HepG2 (cell line): ENCODE measurements around the gene MYO18A. TPM values are rescaled to one million over a fixed set of nuclear protein-coding genes. Genes with fewer than 3 reads are reported as not detected.

Experiments
- KDM2A ChIP-seq: sonication (generic); formaldehyde crosslinking; IDR thresholded peaks from 2 replicates; pipeline ENCODE4 v1.4.0; 2020; ENCODE audit warnings: low read depth, missing genetic modification reagents, borderline replicate concordance
- TEAD3 ChIP-seq: optimal IDR thresholded peaks from 2 replicates; pipeline ENCODE3; 2016; ENCODE audit warnings: borderline replicate concordance
- XBP1 ChIP-seq: sonication (generic); formaldehyde crosslinking; IDR thresholded peaks from 2 replicates; pipeline ENCODE4 v1.5.0; 2020; ENCODE audit warnings: missing genetic modification reagents
- XRCC5 ChIP-seq: fragments of 200-400 bp; formaldehyde crosslinking; optimal IDR thresholded peaks from 2 replicates; pipeline ENCODE3; 2017; ENCODE audit warnings: mild to moderate bottlenecking, low read length
- ZNF557 ChIP-seq: sonication (generic); formaldehyde crosslinking; IDR thresholded peaks from 2 replicates; pipeline ENCODE4 v1.4.0; 2020; ENCODE audit warnings: missing genetic modification reagents
- polyA plus RNA-seq, 8 experiments: library from polyadenylated mRNA; depleted of rRNA in 3 of 8; stranded (reverse) in 7 of 8; unstranded in 1 of 8; fragments of >200 nt; fragmentation: Illumina TruSeq in 4 of 8; extraction: Trizol in 4 of 8; gene quantifications; 2 replicates each; pipeline versions ENCODE4 v1.2.1 to v1.2.3, GENCODE V29; 2011 to 2016; ENCODE audit warnings: low read depth in 4 of 8, missing spikeins in 1 of 8, mixed read lengths in 1 of 8; ENCODE audit not compliant: insufficient read depth in 1 of 8
- total RNA-seq, 5 experiments: library from RNA; depleted of rRNA; stranded (reverse); fragments of >200 nt; fragmentation: Illumina TruSeq; extraction: Trizol; gene quantifications; 2 replicates each; pipeline ENCODE4 v1.2.3, GENCODE V29; 2016; ENCODE audit warnings: low read depth in 1 of 5
- TF ChIP-seq, protein P1 (sequence below): sonication (generic); IDR thresholded peaks from 2 replicates; pipeline ENCODE4 v1.6.1; 2016; ENCODE audit warnings: low read depth, borderline replicate concordance
- TF ChIP-seq, protein P2 (sequence below): sonication (generic); formaldehyde crosslinking; IDR thresholded peaks from 2 replicates; pipeline ENCODE4 v1.4.0; 2020; ENCODE audit warnings: mild to moderate bottlenecking, low read depth, missing genetic modification reagents
- TF ChIP-seq, protein P3 (sequence below): IDR thresholded peaks from 2 replicates; pipeline ENCODE4 v1.6.1; 2016; ENCODE audit warnings: low read depth, borderline replicate concordance
- TF ChIP-seq, protein P4 (sequence below): sonication (generic); formaldehyde crosslinking; IDR thresholded peaks from 2 replicates; pipeline ENCODE4 v1.5.0; 2020; ENCODE audit warnings: mild to moderate bottlenecking, missing genetic modification reagents, moderate library complexity
- TF ChIP-seq, protein P5 (sequence below): sonication (generic); formaldehyde crosslinking; IDR thresholded peaks from 2 replicates; pipeline ENCODE4 v1.8.0; 2022; ENCODE audit warnings: missing genetic modification reagents, mild to moderate bottlenecking, moderate library complexity, borderline replicate concordance
- TF ChIP-seq, protein P6 (sequence below): sonication (generic); formaldehyde crosslinking; IDR thresholded peaks from 2 replicates; pipeline ENCODE4 v1.5.1; 2020; ENCODE audit warnings: mild to moderate bottlenecking, missing genetic modification reagents, moderate library complexity
- TF ChIP-seq, protein P7 (sequence below): IDR thresholded peaks from 2 replicates; pipeline ENCODE4 v1.6.1; 2012; ENCODE audit warnings: inconsistent platforms
- TF ChIP-seq, protein P8 (sequence below): sonication (generic); formaldehyde crosslinking; IDR thresholded peaks from 2 replicates; pipeline ENCODE4 v1.4.0; 2020; ENCODE audit warnings: missing genetic modification reagents, borderline replicate concordance

MYO18A gene
- total and polyA plus RNA-seq, 2 of the 13 experiments (the other 11 are each of a cell fraction or from before 2014, with no cell fraction given) = 16.8 to 24.8 TPM

DNA sequence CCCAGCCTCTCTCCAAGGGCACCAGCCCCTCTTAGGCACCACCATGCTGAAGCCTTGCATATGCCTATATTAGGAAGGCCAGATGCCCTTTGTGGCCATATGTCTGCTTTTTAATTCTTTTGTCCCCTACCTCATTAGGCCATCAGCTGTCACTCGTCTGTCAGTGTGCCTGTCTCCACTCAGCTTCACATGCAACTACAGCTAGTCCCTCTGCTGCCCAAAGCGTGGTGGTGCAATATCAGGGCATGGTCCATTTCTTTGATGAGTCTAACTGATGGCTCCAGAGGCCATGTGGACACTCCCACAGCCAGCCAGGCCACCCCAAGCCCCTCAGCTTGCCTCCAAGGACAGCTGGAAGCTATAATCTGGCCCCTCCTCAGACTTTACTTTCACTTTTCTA, 36.3 kb downstream of the MYO18A start (continued):
- TF ChIP-seq, protein P1, sequence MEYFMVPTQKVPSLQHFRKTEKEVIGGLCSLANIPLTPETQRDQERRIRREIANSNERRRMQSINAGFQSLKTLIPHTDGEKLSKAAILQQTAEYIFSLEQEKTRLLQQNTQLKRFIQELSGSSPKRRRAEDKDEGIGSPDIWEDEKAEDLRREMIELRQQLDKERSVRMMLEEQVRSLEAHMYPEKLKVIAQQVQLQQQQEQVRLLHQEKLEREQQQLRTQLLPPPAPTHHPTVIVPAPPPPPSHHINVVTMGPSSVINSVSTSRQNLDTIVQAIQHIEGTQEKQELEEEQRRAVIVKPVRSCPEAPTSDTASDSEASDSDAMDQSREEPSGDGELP = peak; percentile 49; the same call in 1 of the 2 replicates
- TF ChIP-seq, protein P2, sequence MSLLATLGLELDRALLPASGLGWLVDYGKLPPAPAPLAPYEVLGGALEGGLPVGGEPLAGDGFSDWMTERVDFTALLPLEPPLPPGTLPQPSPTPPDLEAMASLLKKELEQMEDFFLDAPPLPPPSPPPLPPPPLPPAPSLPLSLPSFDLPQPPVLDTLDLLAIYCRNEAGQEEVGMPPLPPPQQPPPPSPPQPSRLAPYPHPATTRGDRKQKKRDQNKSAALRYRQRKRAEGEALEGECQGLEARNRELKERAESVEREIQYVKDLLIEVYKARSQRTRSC = no peak
- TF ChIP-seq, protein P3, sequence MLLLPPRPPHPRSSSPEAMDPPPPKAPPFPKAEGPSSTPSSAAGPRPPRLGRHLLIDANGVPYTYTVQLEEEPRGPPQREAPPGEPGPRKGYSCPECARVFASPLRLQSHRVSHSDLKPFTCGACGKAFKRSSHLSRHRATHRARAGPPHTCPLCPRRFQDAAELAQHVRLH (CRISPR knock-in tag) = peak; percentile 25; the same call in 1 of the 2 replicates
- peak; percentile 80 for TF ChIP-seq XRCC5
- TF ChIP-seq TEAD3 = peak; percentile 12
- peak; percentile 44; the same call in 1 of the 2 replicates for TF ChIP-seq KDM2A (CRISPR knock-in tag)
- TF ChIP-seq, protein P4, sequence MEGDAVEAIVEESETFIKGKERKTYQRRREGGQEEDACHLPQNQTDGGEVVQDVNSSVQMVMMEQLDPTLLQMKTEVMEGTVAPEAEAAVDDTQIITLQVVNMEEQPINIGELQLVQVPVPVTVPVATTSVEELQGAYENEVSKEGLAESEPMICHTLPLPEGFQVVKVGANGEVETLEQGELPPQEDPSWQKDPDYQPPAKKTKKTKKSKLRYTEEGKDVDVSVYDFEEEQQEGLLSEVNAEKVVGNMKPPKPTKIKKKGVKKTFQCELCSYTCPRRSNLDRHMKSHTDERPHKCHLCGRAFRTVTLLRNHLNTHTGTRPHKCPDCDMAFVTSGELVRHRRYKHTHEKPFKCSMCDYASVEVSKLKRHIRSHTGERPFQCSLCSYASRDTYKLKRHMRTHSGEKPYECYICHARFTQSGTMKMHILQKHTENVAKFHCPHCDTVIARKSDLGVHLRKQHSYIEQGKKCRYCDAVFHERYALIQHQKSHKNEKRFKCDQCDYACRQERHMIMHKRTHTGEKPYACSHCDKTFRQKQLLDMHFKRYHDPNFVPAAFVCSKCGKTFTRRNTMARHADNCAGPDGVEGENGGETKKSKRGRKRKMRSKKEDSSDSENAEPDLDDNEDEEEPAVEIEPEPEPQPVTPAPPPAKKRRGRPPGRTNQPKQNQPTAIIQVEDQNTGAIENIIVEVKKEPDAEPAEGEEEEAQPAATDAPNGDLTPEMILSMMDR (CRISPR knock-in tag) = peak; percentile 80
- TF ChIP-seq, protein P5, sequence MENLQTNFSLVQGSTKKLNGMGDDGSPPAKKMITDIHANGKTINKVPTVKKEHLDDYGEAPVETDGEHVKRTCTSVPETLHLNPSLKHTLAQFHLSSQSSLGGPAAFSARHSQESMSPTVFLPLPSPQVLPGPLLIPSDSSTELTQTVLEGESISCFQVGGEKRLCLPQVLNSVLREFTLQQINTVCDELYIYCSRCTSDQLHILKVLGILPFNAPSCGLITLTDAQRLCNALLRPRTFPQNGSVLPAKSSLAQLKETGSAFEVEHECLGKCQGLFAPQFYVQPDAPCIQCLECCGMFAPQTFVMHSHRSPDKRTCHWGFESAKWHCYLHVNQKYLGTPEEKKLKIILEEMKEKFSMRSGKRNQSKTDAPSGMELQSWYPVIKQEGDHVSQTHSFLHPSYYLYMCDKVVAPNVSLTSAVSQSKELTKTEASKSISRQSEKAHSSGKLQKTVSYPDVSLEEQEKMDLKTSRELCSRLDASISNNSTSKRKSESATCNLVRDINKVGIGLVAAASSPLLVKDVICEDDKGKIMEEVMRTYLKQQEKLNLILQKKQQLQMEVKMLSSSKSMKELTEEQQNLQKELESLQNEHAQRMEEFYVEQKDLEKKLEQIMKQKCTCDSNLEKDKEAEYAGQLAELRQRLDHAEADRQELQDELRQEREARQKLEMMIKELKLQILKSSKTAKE = no peak
- TF ChIP-seq, protein P6, sequence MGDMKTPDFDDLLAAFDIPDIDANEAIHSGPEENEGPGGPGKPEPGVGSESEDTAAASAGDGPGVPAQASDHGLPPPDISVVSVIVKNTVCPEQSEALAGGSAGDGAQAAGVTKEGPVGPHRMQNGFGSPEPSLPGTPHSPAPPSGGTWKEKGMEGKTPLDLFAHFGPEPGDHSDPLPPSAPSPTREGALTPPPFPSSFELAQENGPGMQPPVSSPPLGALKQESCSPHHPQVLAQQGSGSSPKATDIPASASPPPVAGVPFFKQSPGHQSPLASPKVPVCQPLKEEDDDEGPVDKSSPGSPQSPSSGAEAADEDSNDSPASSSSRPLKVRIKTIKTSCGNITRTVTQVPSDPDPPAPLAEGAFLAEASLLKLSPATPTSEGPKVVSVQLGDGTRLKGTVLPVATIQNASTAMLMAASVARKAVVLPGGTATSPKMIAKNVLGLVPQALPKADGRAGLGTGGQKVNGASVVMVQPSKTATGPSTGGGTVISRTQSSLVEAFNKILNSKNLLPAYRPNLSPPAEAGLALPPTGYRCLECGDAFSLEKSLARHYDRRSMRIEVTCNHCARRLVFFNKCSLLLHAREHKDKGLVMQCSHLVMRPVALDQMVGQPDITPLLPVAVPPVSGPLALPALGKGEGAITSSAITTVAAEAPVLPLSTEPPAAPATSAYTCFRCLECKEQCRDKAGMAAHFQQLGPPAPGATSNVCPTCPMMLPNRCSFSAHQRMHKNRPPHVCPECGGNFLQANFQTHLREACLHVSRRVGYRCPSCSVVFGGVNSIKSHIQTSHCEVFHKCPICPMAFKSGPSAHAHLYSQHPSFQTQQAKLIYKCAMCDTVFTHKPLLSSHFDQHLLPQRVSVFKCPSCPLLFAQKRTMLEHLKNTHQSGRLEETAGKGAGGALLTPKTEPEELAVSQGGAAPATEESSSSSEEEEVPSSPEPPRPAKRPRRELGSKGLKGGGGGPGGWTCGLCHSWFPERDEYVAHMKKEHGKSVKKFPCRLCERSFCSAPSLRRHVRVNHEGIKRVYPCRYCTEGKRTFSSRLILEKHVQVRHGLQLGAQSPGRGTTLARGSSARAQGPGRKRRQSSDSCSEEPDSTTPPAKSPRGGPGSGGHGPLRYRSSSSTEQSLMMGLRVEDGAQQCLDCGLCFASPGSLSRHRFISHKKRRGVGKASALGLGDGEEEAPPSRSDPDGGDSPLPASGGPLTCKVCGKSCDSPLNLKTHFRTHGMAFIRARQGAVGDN (CRISPR knock-in tag) = peak; percentile 24
- TF ChIP-seq, protein P7, sequence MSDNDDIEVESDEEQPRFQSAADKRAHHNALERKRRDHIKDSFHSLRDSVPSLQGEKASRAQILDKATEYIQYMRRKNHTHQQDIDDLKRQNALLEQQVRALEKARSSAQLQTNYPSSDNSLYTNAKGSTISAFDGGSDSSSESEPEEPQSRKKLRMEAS = peak; percentile 45; the same call in 1 of the 2 replicates
- TF ChIP-seq ZNF557 (CRISPR knock-in tag) = no peak
- no peak for TF ChIP-seq XBP1
- TF ChIP-seq, protein P8, sequence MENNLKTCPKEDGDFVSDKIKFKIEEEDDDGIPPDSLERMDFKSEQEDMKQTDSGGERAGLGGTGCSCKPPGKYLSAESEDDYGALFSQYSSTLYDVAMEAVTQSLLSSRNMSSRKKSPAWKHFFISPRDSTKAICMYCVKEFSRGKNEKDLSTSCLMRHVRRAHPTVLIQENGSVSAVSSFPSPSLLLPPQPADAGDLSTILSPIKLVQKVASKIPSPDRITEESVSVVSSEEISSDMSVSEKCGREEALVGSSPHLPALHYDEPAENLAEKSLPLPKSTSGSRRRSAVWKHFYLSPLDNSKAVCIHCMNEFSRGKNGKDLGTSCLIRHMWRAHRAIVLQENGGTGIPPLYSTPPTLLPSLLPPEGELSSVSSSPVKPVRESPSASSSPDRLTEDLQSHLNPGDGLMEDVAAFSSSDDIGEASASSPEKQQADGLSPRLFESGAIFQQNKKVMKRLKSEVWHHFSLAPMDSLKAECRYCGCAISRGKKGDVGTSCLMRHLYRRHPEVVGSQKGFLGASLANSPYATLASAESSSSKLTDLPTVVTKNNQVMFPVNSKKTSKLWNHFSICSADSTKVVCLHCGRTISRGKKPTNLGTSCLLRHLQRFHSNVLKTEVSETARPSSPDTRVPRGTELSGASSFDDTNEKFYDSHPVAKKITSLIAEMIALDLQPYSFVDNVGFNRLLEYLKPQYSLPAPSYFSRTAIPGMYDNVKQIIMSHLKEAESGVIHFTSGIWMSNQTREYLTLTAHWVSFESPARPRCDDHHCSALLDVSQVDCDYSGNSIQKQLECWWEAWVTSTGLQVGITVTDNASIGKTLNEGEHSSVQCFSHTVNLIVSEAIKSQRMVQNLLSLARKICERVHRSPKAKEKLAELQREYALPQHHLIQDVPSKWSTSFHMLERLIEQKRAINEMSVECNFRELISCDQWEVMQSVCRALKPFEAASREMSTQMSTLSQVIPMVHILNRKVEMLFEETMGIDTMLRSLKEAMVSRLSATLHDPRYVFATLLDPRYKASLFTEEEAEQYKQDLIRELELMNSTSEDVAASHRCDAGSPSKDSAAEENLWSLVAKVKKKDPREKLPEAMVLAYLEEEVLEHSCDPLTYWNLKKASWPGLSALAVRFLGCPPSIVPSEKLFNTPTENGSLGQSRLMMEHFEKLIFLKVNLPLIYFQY (CRISPR knock-in tag) = no peak
